WTC11 (cell line): Measurements from ENCODE around the gene PDHA2.

ENCODE experiments used
- ATF6 ChIP-seq: sonication (generic); formaldehyde crosslinking; IDR thresholded peaks from 2 replicates; pipeline ENCODE4 v1.8.1; 2023; ENCODE audit warnings: mild to moderate bottlenecking, missing genetic modification reagents
- CREB1 ChIP-seq: sonication (generic); formaldehyde crosslinking; IDR thresholded peaks from 2 replicates; pipeline ENCODE4 v1.8.0; 2023; ENCODE audit warnings: mild to moderate bottlenecking, missing genetic modification reagents
- CTCF ChIP-seq: fragments of 200-600 bp; IDR thresholded peaks from 2 replicates; pipeline ENCODE4 v1.8.0; 2022; ENCODE audit warnings: antibody characterized with exemption
- HMGXB4 ChIP-seq: sonication (generic); formaldehyde crosslinking; IDR thresholded peaks from 2 replicates; pipeline ENCODE4 v1.8.1; 2023; ENCODE audit warnings: mild to moderate bottlenecking, moderate library complexity, missing genetic modification reagents
- NR1H2 ChIP-seq: sonication (generic); formaldehyde crosslinking; IDR thresholded peaks from 2 replicates; pipeline ENCODE4 v1.9.0; 2021; ENCODE audit warnings: mild to moderate bottlenecking, moderate library complexity, missing genetic modification reagents

- no peak for TF ChIP-seq CTCF
- no peak for TF ChIP-seq NR1H2
- no peak for TF ChIP-seq ATF6 (CRISPR knock-in tag)
- no peak for TF ChIP-seq HMGXB4 (CRISPR knock-in tag)
- no peak for TF ChIP-seq CREB1 (CRISPR knock-in tag)
Observed at GRCh38 chr4:95889662-95890061, 49.8 kb downstream of the PDHA2 start.
